ENCODE data around the gene ATF7. TPM values are rescaled to one million over a fixed set of nuclear protein-coding genes. Genes with fewer than 3 reads are reported as not detected.

ATF7 gene
- total RNA-seq, 1 donor, result 28.6 TPM

GRCh38 chr12:53459097-53459496, 167.1 kb downstream of the ATF7 start:
- no peak overlapping the region for H3K4me3 ChIP-seq (ENCODE audit: low read depth, low read length)
- DNase-seq (ENCODE audit: low read depth), result no peak
- no peak for TF ChIP-seq CTCF (IDR thresholded peaks at IDR 0.05; ENCODE audit: insufficient read depth, low read length)

Small RNAs within 50 kb of the gene (small RNA-seq; reads per million reads assigned to genes)
- not detected for gene AC023509.3

Other genes starting within 250 kb of the ATF7 start
- gene SP1, start 246.2 kb downstream of the ATF7 start, total RNA-seq (ENCODE audit: low replicate concordance), result 28.0 and 63.3 TPM in 2 replicates
- gene AMHR2, start 202.5 kb downstream of the ATF7 start, total RNA-seq (ENCODE audit: low replicate concordance), result not detected in 2 replicates
- gene PRR13, start 184.6 kb downstream of the ATF7 start, total RNA-seq (ENCODE audit: low replicate concordance), result 59.5 and 60.0 TPM in 2 replicates
- gene PCBP2, start 174.3 kb downstream of the ATF7 start, total RNA-seq (ENCODE audit: low replicate concordance), result 165 and 233 TPM in 2 replicates
- 32.1 and 118 TPM in 2 replicates for gene MAP3K12, start 126.9 kb downstream of the ATF7 start, total RNA-seq (ENCODE audit: low replicate concordance)
- 32.4 and 43.9 TPM in 2 replicates for gene TARBP2, start 125.1 kb downstream of the ATF7 start, total RNA-seq (ENCODE audit: low replicate concordance)
- not detected in 2 replicates for gene NPFF, start 118.9 kb downstream of the ATF7 start, total RNA-seq (ENCODE audit: low replicate concordance)
- gene ATP5MC2, start 49.7 kb upstream of the ATF7 start, total RNA-seq (ENCODE audit: low replicate concordance), result 45.2 and 147 TPM in 2 replicates
- gene CALCOCO1, start 101.1 kb upstream of the ATF7 start, total RNA-seq (ENCODE audit: low replicate concordance), result 96.2 and 234 TPM in 2 replicates
- gene CISTR, start 125.6 kb upstream of the ATF7 start, total RNA-seq (ENCODE audit: low replicate concordance), result not detected in 2 replicates